Measurements from ENCODE around the gene CYBC1.
"Not testable (repeated sequence)": the region's sequence is repeated elsewhere in the genome, so short reads cannot be mapped to it uniquely, and the experiment has no call there.

The CYBC1 gene

GRCh38 chr17:82433560-82434215 is 16.9 kb downstream of the CYBC1 start:
- DNase-seq = no peak

GRCh38 chr17:82432017-82432416 is 18.5 kb downstream of the CYBC1 start:
- no peak for DNase-seq

GRCh38 chr17:82429824-82430223 is 20.7 kb downstream of the CYBC1 start:
- no peak for DNase-seq

- no peak for DNase-seq
Measured at GRCh38 chr17:82428546-82428945, 22.0 kb downstream of the CYBC1 start.

DNA sequence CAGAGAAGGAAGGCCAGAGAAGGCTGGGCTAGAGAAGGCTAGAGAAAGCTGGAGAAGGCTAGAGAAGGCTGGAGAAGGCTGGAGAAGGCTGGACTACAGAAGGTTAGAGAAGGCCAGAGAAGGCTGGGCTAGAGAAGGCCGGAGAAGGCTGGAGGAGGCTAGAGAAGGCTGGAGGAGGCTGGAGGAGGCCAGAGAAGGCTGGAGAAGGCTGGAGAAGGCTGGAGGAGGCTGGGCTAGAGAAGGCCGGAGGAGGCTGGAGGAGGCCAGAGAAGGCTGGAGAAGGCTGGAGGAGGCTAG is 25.7 kb downstream of the CYBC1 start:
- DNase-seq = no peak

DNA sequence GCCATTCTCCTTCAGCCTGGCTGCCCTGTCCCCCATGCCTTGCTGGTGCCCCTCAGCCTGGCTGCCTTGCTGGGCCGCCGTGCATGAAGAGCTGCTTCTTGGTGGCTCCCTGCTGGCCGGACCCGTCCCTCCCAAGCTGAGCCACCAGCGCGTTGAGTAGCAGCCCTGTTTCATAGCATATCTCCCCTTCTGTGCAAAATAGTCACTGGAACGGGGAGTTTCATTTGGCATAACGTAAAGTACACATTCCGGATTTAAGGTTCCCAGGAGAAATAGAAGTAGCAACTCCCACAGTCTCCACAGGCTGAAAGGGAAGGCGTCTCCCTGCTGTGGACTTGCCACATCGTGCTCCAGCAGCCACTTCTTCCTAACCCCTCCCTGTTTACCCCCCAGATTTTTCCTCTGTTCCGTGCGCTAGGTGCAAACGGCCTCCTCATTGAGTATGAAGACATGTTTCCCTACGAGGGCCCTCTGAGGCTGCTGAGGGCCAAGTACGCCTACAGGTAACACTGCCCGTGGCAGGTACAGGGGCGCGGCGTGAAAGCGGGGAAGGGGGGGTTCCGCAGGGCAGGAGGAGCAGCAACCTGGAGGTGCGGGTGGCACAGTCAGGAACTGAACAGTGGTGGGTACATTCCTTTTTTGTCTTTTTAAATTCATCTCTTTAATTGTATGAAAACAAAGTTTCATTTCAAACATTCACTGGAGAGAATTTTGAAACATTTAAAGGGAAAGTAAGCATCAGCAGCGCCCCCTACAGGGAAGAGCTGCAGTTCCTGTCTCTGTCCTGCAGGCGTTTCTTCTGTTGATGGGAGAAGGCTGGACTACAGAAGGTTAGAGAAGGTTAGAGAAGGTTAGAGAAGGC is 26.3 kb downstream of the CYBC1 start:
- DNase-seq = peak; percentile 67 to 79

DNA sequence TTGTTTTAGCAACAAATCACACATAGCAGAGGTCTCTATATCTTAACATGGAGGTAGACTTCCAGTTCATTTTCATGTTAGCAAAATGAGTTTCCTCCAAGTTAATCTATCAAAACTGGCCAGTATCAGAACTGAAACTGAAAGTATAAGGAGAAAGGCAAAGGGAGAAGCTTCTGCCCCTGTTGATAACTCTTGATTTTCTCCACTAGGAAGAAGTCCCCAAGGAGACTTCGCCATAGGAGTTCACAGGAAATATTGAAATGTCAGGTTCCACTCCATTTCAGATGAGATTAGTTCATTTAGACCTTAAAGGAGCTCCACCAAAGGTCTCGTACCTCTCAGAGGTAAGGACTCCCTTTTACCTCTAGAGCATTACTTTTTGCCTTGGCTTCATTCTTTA is 31.0 kb downstream of the CYBC1 start:
- DNase-seq = no peak

DNA sequence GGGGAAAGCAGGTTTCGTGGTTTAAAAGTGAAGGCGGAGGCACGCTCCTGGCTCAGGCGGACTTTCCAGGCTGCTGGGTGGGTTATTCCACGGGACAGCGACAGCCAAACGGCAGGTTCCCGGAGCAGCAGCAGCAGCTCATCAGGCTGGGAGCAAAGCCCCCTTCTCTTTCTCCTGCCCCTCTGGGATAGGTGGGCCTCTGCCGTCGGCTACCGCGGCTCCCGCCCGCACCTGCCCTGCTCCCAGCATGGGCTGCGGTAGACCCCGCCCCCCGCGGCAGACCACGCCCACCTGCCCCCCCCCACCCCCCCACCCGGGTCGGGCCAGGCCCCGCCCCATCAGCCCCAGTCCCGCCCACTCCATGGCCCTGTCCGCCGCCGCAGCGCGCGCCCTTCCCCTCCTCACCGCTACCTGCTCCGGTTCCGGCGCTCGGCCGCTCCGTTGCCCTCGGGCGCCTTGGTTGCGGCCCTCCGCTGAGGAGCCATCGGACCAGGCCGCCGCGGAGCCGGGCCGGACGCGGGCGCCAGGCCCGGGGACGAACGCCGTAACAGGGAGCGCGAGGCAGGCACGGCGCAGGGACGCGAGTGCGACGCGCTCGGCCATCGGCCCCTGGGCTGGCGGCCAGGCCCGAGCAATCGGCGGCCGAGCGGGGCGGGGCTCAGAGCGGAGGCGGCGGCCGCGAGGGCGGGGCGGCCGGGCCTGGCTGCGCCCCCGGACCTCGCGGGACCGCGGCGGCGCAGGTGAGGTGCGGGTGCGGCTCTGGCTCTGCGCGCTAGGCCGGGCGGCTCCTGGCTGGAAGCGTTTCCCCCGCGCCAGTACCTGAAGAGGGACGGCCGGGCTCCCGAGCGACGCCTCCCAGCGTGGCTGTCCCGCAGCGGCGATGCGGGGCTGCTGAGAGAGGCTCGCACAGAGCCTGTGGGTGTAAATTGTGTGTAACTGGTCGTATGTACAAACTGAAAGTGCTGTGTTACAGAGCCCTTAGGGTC is 32.3 kb downstream of the CYBC1 start, which contains the start of the genes HEXD and OGFOD3:
HEXD (plus strand) TSS at position 347 of the 986 bp plus-strand sequence. CDS start 1,453 bp downstream, outside the sequence.
OGFOD3 (minus strand) TSS at position 586 of the 986 bp plus-strand sequence; CDS start at position 485, 101 bp downstream.
- DNase-seq = peak; percentile 23 to 95

DNA sequence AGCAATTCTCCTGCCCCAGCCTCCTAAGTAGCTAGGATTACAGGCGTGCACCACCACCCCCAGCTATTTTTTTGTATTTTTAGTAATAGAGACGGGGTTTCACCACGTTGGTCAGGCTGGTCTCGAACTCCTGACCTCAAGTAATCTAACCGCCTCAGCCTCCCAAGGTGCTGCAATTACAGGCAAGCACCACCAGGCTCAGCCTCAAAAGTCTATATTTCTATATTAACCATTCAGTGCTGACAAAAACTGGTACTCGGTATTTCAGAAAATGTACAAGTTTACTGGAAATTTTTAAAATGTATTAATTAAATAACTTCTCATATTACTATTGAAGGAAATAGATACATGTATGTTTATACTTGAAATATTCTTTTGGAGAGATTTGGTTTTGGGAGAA is 33.8 kb downstream of the CYBC1 start:
- DNase-seq = peak in 1 of 2 experiments; percentile 21

GRCh38 chr17:82416264-82416663 is 34.3 kb downstream of the CYBC1 start:
- DNase-seq = no peak

DNA sequence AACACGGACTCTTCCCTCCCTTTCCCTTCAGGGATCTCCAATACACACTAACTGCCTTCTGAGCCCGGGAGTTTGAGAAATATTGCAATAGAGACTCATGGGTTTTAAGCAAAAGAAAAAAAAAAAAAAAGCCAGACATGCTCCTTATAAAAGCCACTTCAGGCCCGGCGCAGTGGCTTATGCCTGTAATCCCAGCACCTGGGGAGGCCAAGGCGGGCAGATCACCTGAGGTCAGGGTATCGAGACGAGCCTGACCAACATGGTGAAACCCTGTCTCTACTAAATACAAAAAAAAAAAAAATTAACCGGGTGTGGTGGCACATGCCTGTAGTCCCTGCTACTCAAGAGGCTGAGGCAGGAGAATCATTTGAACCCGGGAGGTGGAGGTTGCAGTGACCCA is 34.8 kb downstream of the CYBC1 start:
- DNase-seq = no peak

DNA sequence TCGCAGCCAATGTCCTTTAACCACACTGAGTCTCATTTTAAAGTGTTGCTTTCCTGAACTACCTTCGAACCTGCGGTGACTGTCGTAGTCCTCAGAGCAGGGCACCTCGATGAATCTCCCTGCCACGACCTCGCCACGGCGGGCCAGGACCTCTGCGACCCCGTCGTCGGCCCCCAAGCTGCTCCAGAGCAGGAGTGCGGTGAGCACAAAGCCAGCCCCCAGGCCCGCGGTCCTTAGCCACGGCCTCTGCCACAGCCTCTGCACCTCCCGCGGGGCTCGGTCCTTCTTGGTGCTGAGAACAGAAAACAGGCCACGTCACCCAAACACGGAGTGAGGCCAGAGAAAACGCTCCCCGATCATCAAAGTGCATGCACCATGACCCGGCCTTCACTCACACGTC is 35.2 kb downstream of the CYBC1 start:
- DNase-seq = no peak

DNA sequence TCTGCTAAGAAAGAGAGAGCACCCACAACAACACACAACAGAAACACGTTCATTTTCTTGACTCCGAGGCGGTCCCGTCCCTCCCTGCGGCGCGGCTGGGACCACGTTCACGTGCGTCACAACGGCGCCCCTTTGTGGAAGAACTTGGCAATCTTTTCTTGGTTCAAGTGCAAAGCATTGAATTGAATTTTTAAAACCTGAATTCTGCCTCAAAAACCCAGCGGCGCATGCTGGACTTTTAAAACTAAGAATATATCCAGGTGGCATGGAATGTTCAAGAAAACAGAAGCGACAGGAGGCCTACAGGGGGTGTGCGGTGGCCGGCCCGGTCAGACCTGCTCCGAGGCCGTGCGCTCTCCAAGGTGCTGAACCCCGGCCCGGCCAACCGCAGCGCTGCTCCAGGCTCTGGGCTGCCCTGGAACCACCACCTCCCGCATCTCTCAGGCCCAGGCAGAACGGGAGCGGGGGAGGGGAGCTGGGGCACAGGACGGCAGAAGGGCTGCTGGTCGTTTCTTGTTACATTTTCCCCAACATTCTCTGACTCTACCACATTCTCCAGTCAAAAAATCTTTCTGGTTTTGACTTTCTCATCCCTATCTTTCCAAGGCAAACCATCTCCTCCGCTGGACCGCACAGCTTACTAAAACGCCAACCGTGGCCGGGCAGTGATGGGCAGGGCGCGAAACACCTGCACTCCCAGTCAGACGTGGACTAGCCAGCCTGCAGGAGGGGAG is 35.8 kb downstream of the CYBC1 start:
- DNase-seq = peak; percentile 22 to 84

DNA sequence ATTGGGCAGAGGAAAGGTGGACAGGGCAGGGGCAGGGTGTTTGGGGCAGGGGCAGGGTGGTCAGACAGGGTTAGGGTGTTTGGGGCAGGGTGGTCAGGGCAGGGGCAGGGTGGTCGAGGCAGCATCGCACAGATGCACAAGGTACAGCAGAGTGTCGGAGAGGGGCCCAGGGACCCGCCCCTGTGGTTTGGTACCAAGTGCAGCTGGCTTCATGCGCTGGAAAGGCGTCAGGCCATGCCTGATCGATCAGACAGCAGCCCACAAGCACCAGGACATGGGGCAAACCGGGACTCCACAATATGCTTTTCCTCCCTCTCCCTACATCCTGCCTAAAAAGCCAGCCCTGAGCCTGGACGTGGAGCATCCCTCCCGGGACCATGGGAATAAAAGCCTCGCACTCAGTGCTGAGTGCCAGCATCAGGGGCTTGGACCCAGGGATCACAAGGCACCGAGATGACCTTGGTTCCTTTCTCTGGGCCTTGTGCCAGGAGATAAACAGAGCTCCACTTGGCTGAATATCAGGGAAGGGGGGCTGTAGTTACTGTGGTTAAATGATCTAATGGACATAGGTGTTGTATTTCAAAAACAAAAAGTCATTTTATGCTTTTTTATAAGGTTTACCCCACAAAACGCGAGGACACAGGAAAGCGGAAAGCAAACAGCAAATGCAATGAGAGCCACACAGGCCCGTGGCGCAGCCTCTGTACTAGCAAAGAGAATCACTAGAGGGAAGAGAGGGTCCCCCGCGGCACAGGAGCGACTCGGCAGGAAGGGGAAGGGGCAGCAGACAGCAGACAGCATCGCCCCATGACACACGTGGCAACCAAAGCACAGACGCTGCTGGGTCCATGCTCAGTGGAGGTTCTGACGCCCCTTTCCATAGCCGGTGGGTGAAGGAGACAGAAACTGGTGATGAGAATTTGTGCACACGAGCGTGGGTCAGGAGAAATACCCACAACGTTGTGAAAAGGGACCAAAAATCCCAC is 37.7 kb downstream of the CYBC1 start:
- no peak for DNase-seq

- DNase-seq = not testable (repeated sequence)
Measured at GRCh38 chr17:82412081-82412480, 38.5 kb downstream of the CYBC1 start.

DNA sequence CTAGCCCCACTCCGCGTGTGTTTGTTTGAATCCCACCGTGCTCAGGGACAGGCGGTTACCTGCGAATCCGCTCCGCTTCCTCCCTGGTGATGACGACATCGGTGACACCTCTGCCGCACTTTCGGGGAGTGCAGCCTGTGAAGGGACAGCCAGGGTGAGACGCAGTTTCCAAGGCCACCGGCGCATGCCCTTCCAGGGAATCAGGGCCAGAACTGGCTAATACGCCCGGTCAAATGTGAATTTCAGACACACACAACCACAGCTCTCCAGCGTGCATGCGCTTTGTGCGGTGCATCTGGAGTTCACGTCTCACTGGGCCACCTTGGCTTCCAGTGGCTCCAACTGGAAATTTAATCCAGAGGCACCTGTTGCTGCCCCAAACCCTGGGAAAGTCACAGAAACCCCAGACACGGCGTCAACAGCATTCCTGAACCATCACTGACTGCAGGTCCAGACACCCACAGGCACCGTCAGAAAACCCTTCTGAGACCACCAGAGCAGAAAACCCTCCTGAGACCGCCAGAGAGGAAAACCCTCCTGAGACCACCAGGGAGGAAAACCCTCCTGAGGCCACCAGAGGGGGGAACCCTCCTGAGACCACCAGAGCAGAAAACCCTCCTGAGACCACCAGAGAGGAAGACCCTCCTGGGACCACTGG is 39.0 kb downstream of the CYBC1 start:
- no peak for DNase-seq

DNA sequence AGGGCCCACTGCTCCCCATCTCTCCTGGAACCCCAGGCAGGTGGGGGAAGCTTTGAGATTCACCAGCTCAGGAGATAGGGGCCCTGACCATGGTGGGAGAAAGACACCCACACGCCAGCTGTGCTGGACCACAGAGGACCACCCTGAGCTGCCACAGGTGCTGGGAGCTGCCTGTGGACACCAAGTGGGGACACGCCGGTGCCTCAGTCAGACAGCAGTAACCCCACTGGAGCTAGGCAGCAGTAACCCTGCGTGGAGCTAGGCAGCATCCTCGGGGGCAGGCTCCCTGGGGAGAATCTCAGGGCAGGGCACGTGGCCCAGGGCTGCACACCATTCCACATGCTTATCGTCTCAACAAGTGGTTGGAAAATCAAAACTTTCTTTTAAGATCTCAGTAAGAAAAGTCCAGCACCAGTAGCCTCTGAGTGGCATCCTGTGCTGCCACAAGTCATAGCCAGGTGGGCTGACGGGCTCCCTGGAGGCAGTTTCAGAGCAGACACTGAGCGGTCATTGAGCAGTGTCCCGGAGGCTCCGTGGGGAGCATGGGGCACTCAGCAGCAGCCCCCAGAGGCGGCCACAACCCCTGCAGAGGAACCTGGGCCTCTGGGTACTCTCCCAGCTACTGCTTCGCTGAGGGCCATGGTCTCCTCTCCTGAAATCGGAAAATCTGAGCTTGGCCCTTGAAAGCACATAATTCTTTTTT is 40.4 kb downstream of the CYBC1 start:
- no peak for DNase-seq

DNA sequence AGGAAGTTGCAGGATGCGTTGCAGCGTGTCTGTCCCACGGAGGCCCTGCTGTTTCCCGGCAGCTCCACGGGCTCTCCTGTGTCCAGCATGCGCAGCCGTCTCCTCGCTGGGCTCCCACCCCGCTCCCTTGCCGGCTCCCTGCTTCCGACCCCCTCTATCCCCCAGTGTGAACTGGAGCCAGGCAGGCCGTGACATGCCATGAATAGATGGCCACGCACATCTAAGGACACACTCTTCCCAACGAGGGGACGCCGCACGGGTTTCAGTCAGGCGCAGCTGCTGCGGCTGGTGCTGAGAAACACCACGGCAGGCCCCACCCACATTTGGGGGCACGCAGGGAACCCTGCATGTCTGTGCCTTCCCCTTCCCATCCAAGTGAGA is 41.6 kb downstream of the CYBC1 start:
- DNase-seq = no peak

DNA sequence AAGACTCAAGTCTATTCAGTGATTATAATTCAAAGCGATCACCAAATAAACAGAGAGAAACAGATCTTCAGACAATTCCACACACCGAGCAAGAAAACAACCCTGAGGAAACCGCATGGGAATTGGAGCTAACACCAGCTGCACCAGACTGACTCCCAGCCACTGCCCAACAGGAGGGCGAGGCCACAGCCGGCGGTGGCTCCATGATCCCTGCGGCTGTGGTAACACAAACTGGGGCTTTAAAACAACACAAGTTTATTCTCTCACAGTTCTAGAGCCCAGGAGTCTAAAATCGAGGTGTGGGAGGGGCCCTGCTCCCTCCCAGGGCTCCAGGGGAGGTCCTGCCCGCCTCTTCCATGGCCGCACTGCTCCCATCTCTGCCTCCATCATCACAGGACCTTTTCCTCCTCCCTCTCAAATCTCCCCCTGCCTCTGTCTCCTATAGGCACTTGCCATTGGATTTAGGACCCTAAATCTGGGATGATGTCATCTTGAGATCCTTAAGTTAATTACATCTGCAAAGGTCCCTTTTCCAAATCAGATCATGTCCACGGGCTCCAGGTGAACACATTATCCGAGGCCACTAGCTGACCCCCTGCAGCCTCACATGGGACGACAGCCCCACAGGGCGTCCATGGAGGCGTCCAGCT is 42.1 kb downstream of the CYBC1 start:
- DNase-seq = no peak
